ENCODE results near the gene TPSD1. TPM values are rescaled to one million over a fixed set of nuclear protein-coding genes. Genes with fewer than 3 reads are reported as not detected.

TPSD1 gene
- total and polyA plus RNA-seq, 7 experiments from 2014 or later = not detected

GRCh38 chr16:1220841-1221627 is 34.8 kb upstream of the TPSD1 start:
- no peak for ATAC-seq
- H3K27ac Mint-ChIP-seq = no peak overlapping the region
- Histone ChIP-seq H3K4me1 (ENCODE audit: control insufficient read depth in 2 of 2, insufficient read depth in 2 of 2, low read length in 2 of 2) (no peaks in the 10 kb centered on the region), H3K27me3 (ENCODE audit: control insufficient read depth in 2 of 2, insufficient read depth in 2 of 2, low read length in 2 of 2) (no peaks in the 10 kb centered on the region), H3K27ac (ENCODE audit: low read depth, low read length) (no peak overlapping the region), H3K4me3 (ENCODE audit: low read length) (no peak overlapping the region), H3K9me3 (ENCODE audit: control insufficient read depth in 2 of 3, low read length in 3 of 3) (no peaks in the 10 kb centered on the region), H3K36me3 (ENCODE audit: control insufficient read depth in 2 of 3, insufficient read depth in 3 of 3, low read length in 3 of 3) (no peaks in the 10 kb centered on the region)
- no peaks in the 10 kb centered on the region for H3K36me3 Mint-ChIP-seq
- H3K9me3 Mint-ChIP-seq = no peaks in the 10 kb centered on the region
- no peak overlapping the region for H3K4me3 Mint-ChIP-seq
- CTCF ChIA-PET = no interaction called here
- POLR2A ChIA-PET = no interaction called here
- no peak for DNase-seq
- intact Hi-C loops (cut with micrococcal nuclease) = no loop called here
- no peaks in the 10 kb centered on the region for H3K27me3 Mint-ChIP-seq
- H3K4me1 Mint-ChIP-seq = peaks cover 0 to 1% (median 0%) of the 10 kb centered on the region in 7 donors

DNA sequence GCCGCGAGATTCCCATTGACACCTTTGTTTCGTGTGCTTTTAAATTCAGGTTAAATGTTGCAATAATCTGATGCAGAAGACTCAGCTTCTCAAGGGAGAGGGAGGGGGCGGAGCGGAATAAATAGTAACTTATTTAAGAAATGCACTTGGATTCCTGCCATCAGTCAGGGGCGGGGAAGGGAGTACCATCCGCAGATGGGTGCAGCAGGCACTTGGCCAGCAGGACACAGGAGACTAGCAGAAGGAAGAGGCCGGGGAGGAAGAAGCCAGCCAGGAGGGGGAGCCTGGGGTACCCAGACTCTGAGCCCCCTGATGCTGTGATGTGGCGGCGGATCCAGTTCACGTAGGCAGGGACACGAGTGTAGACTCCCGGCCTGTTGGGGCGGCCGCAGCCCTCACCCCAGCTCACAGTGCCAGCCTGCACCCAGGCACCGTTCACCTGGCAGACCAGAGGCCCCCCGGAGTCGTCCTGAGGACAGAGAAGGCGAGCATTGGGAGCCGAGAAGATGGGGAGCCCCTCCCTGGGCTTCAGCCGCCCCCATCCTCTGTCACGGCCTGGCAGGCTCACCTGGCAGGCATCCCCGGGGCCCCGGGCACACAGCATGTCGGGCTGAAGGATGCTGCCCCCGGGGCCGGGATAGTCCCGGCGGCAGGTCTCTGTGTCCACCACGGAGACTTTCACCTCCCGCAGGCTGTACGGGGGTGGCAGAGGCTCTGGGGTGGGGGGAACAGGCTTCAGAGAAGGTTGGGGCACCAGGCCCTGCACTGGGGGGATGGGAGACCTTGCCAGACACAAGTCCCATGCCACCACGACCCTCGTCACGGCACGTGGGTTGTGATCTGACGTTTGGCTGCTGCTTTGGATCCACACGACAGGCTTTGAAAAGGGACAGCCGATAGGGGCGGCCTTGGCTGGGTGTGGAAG is 34.0 kb upstream of the TPSD1 start:
- Mint-ChIP-seq H3K27ac (no peak overlapping the region), H3K9me3 (no peaks in the 10 kb centered on the region), H3K27me3 (no peaks in the 10 kb centered on the region), H3K4me1 (no peaks in the 10 kb centered on the region), H3K4me3 (no peak overlapping the region), H3K36me3 (no peaks in the 10 kb centered on the region)
- no peak overlapping the region for H3K4me3 ChIP-seq (ENCODE audit: low read length)
- H3K36me3 ChIP-seq (ENCODE audit: control insufficient read depth in 2 of 3, insufficient read depth in 3 of 3, low read length in 3 of 3) = no peaks in the 10 kb centered on the region
- DNase-seq (no peak), ATAC-seq (no peak)
- CTCF ChIA-PET = no interaction called here
- no peaks in the 10 kb centered on the region for H3K9me3 ChIP-seq (ENCODE audit: control insufficient read depth in 2 of 3, low read length in 3 of 3)
- no peaks in the 10 kb centered on the region for H3K27me3 ChIP-seq (ENCODE audit: control insufficient read depth in 2 of 2, insufficient read depth in 2 of 2, low read length in 2 of 2)
- H3K27ac ChIP-seq (ENCODE audit: low read depth, low read length) = no peak overlapping the region
- no peaks in the 10 kb centered on the region for H3K4me1 ChIP-seq (ENCODE audit: control insufficient read depth in 2 of 2, insufficient read depth in 2 of 2, low read length in 2 of 2)
- POLR2A ChIA-PET = no interaction called here
- intact Hi-C loops (cut with micrococcal nuclease) = no loop called here

- no peak overlapping the region for H3K4me3 ChIP-seq (ENCODE audit: low read length)
- no peaks in the 10 kb centered on the region for H3K9me3 ChIP-seq (ENCODE audit: control insufficient read depth in 2 of 3, low read length in 3 of 3)
- no peak for DNase-seq
- no peak for ATAC-seq
- no peak overlapping the region for H3K27ac ChIP-seq (ENCODE audit: low read depth, low read length)
- no peaks in the 10 kb centered on the region for H3K4me1 ChIP-seq (ENCODE audit: control insufficient read depth in 2 of 2, insufficient read depth in 2 of 2, low read length in 2 of 2)
- H3K36me3 Mint-ChIP-seq = no peaks in the 10 kb centered on the region
- no peaks in the 10 kb centered on the region for H3K9me3 Mint-ChIP-seq
- no peaks in the 10 kb centered on the region for H3K27me3 ChIP-seq (ENCODE audit: control insufficient read depth in 2 of 2, insufficient read depth in 2 of 2, low read length in 2 of 2)
- H3K4me1 Mint-ChIP-seq = no peaks in the 10 kb centered on the region
- intact Hi-C loops (cut with micrococcal nuclease) = no loop called here
- H3K36me3 ChIP-seq (ENCODE audit: control insufficient read depth in 2 of 3, insufficient read depth in 3 of 3, low read length in 3 of 3) = no peaks in the 10 kb centered on the region
- H3K4me3 Mint-ChIP-seq = no peak overlapping the region
- ChIA-PET POLR2A (no interaction called here), CTCF (interaction anchor here (0.6 kb wide), 1 partner anchor 711 kb away, joined by 5 read pairs; no protein-coding TSS in a partner anchor)
- H3K27me3 Mint-ChIP-seq = no peaks in the 10 kb centered on the region
- no peak overlapping the region for H3K27ac Mint-ChIP-seq
Measured at GRCh38 chr16:1222553-1223354, 33.1 kb upstream of the TPSD1 start.

DNA sequence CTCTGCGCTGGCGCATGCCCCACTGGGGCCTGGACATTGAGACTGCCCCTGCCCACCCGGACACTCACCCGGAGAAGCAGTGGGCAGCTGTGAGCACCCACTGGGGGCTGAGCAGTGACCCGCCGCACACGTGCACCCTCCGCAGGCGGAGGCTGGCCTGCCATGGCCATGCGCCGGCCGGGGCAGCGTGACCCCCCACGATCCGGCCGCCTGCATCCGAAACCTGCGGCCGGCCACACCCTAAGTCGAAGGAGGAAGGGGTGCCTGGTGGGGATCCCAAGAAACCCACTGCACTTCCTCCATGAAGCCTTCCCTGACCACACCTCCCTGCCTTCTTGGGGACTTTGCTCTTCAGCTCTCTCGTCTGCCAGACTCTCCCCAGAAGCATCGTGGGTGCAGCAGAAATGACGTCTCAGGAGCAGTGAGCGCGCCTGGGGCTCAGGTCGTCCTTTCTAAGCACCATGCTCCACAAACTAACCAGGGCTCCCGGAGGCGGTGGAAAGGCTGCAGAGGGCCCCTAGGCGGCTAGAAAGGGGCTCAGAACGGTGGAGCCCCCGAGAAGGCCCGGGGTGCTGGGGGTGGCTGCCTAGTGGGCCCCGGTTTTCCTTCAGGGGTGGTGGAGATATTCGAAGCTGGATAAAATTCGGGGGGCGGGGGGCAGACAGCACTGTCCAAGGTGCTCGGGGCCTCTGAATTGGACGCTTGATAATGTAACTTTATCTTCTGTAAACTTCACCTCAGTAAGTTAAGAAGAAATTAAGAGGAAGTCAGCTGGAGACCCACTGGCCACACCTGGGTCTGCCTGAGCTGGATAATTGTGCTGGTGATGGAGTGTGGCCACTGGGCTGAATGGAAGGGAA is 32.3 kb upstream of the TPSD1 start:
- Mint-ChIP-seq H3K27ac (no peak overlapping the region), H3K36me3 (no peaks in the 10 kb centered on the region), H3K27me3 (no peaks in the 10 kb centered on the region), H3K4me3 (no peak overlapping the region), H3K4me1 (no peaks in the 10 kb centered on the region), H3K9me3 (no peaks in the 10 kb centered on the region)
- no peaks in the 10 kb centered on the region for H3K9me3 ChIP-seq (ENCODE audit: control insufficient read depth in 2 of 3, low read length in 3 of 3)
- no peaks in the 10 kb centered on the region for H3K4me1 ChIP-seq (ENCODE audit: control insufficient read depth in 2 of 2, insufficient read depth in 2 of 2, low read length in 2 of 2)
- intact Hi-C loops (cut with micrococcal nuclease) = no loop called here
- no peak overlapping the region for H3K4me3 ChIP-seq (ENCODE audit: low read length)
- POLR2A ChIA-PET = no interaction called here
- no peak overlapping the region for H3K27ac ChIP-seq (ENCODE audit: low read depth, low read length)
- no peaks in the 10 kb centered on the region for H3K27me3 ChIP-seq (ENCODE audit: control insufficient read depth in 2 of 2, insufficient read depth in 2 of 2, low read length in 2 of 2)
- ATAC-seq = no peak
- CTCF ChIA-PET = no interaction called here
- no peaks in the 10 kb centered on the region for H3K36me3 ChIP-seq (ENCODE audit: control insufficient read depth in 2 of 3, insufficient read depth in 3 of 3, low read length in 3 of 3)
- no peak for DNase-seq

- no peaks in the 10 kb centered on the region for H3K27me3 Mint-ChIP-seq
- no peak for ATAC-seq
- no peak overlapping the region for H3K27ac Mint-ChIP-seq
- intact Hi-C loops (cut with micrococcal nuclease) = no loop called here
- H3K9me3 Mint-ChIP-seq = no peaks in the 10 kb centered on the region
- DNase-seq = no peak
- Histone ChIP-seq H3K9me3 (ENCODE audit: control insufficient read depth in 2 of 3, low read length in 3 of 3) (no peaks in the 10 kb centered on the region), H3K36me3 (ENCODE audit: control insufficient read depth in 2 of 3, insufficient read depth in 3 of 3, low read length in 3 of 3) (no peaks in the 10 kb centered on the region), H3K4me1 (ENCODE audit: control insufficient read depth in 2 of 2, insufficient read depth in 2 of 2, low read length in 2 of 2) (no peaks in the 10 kb centered on the region), H3K4me3 (ENCODE audit: low read length) (no peak overlapping the region), H3K27me3 (ENCODE audit: control insufficient read depth in 2 of 2, insufficient read depth in 2 of 2, low read length in 2 of 2) (no peaks in the 10 kb centered on the region), H3K27ac (ENCODE audit: low read depth, low read length) (no peak overlapping the region)
- H3K4me3 Mint-ChIP-seq = no peak overlapping the region
- POLR2A ChIA-PET = no interaction called here
- CTCF ChIA-PET = no interaction called here
- no peaks in the 10 kb centered on the region for H3K4me1 Mint-ChIP-seq
- no peaks in the 10 kb centered on the region for H3K36me3 Mint-ChIP-seq
Measured at GRCh38 chr16:1224558-1224957, 31.3 kb upstream of the TPSD1 start.

- H3K9me3 Mint-ChIP-seq = no peaks in the 10 kb centered on the region
- intact Hi-C loops (cut with micrococcal nuclease) = no loop called here
- no peaks in the 10 kb centered on the region for H3K36me3 ChIP-seq (ENCODE audit: control insufficient read depth in 2 of 3, insufficient read depth in 3 of 3, low read length in 3 of 3)
Measured at GRCh38 chr16:1225051-1225451, 30.8 kb upstream of the TPSD1 start, which contains the start of gene TPSG1. Gene TPSG1 (minus strand): TSS chr16:1225268. CDS start chr16:1225252, 16 bp downstream.

More at GRCh38 chr16:1225051-1225451, 30.8 kb upstream of the TPSD1 start, which contains the start of gene TPSG1:
- H3K4me3 Mint-ChIP-seq = no peak within 1 kb of the TSS
- ChIA-PET POLR2A (no interaction called here), CTCF (no interaction called here)
- H3K4me1 ChIP-seq (ENCODE audit: control insufficient read depth in 2 of 2, insufficient read depth in 2 of 2, low read length in 2 of 2) = no peaks in the 10 kb centered on the region
- no peaks in the 10 kb centered on the region for H3K9me3 ChIP-seq (ENCODE audit: control insufficient read depth in 2 of 3, low read length in 3 of 3)
- no peak within 1 kb of the TSS for H3K27ac ChIP-seq (ENCODE audit: low read depth, low read length)
- no peak within 1 kb of the TSS for H3K4me3 ChIP-seq (ENCODE audit: low read length)
- ATAC-seq = no peak
- H3K4me1 Mint-ChIP-seq = no peaks in the 10 kb centered on the region
- no peaks in the 10 kb centered on the region for H3K27me3 ChIP-seq (ENCODE audit: control insufficient read depth in 2 of 2, insufficient read depth in 2 of 2, low read length in 2 of 2)
- H3K27ac Mint-ChIP-seq = no peak within 1 kb of the TSS
- H3K27me3 Mint-ChIP-seq = no peaks in the 10 kb centered on the region
- no peak for DNase-seq
- H3K36me3 Mint-ChIP-seq = no peaks in the 10 kb centered on the region

Measured in naive thymus-derived CD4-positive, alpha-beta T cell (primary cell).